GM12878 (cell line): Measurements from ENCODE around the gene TDRKH. TPM values are rescaled to one million over a fixed set of nuclear protein-coding genes. Genes with fewer than 3 reads are reported as not detected.

ENCODE experiments used
- BMI1 ChIP-seq: fragments of 450-650 bp; IDR thresholded peaks from 2 replicates; pipeline ENCODE4 v1.6.1; 2016; ENCODE audit warnings: mild to moderate bottlenecking, moderate library complexity, borderline replicate concordance
- E4F1 ChIP-seq: fragments of 450-650 bp; IDR thresholded peaks from 2 replicates; pipeline ENCODE4 v1.6.1; 2018; ENCODE audit warnings: borderline replicate concordance, mild to moderate bottlenecking; ENCODE audit not compliant: partially characterized antibody
- HDAC2 ChIP-seq: fragments of 200-600 bp; sonication (generic); IDR thresholded peaks from 2 replicates; pipeline ENCODE4 v1.6.1; 2017
- HDGF ChIP-seq: fragments of 450-650 bp; IDR thresholded peaks from 2 replicates; pipeline ENCODE4 v1.6.1; 2016; ENCODE audit warnings: antibody characterized with exemption
- HSF1 ChIP-seq: fragments of 150-350 bp; IDR thresholded peaks from 2 replicates; pipeline ENCODE4 v1.6.1; 2014; ENCODE audit warnings: mild to moderate bottlenecking, low read depth, low read length
- MAX ChIP-seq: IDR thresholded peaks from 2 replicates; pipeline ENCODE4 v1.6.1; 2012; ENCODE audit warnings: low read depth, low read length, improper control_type of control experiment
- MTA3 ChIP-seq: IDR thresholded peaks from 2 replicates; pipeline ENCODE4 v1.6.1; 2012; ENCODE audit warnings: low read length, inconsistent platforms, borderline replicate concordance
- NFXL1 ChIP-seq: fragments of 450-650 bp; IDR thresholded peaks from 2 replicates; pipeline ENCODE4 v1.6.1; 2017; ENCODE audit warnings: antibody characterized with exemption, mild to moderate bottlenecking, borderline replicate concordance
- NR2C1 ChIP-seq: fragments of 450-650 bp; IDR thresholded peaks from 2 replicates; pipeline ENCODE4 v1.6.1; 2017; ENCODE audit warnings: antibody characterized with exemption, mild to moderate bottlenecking, moderate library complexity
- PAX5 ChIP-seq: IDR thresholded peaks from 2 replicates; pipeline ENCODE4 v1.6.1; 2011; ENCODE audit warnings: low read depth, low read length, borderline replicate concordance
- RAD51 ChIP-seq: fragments of 450-650 bp; IDR thresholded peaks from 2 replicates; pipeline ENCODE4 v1.6.1; 2016; ENCODE audit warnings: moderate library complexity, mild to moderate bottlenecking, inconsistent platforms
- RBBP5 ChIP-seq: fragments of 200-600 bp; sonication (generic); conservative IDR thresholded peaks from 2 replicates; pipeline ENCODE4 v1.6.1; 2016
- RCOR1 ChIP-seq: conservative IDR thresholded peaks from 2 replicates; pipeline ENCODE4 v1.6.1; 2012; ENCODE audit warnings: low read depth, low read length, improper control_type of control experiment
- RUNX3 ChIP-seq: IDR thresholded peaks from 2 replicates; pipeline ENCODE4 v1.6.1; 2012; ENCODE audit warnings: low read length, inconsistent platforms
- SKIL ChIP-seq: fragments of 450-650 bp; IDR thresholded peaks from 2 replicates; pipeline ENCODE4 v1.6.1; 2017; ENCODE audit warnings: mild to moderate bottlenecking, low read depth, inconsistent platforms; ENCODE audit not compliant: poor library complexity, severe bottlenecking
- SMAD5 ChIP-seq: IDR thresholded peaks from 2 replicates; pipeline ENCODE4 v1.6.1; 2016; ENCODE audit warnings: antibody characterized with exemption, low read depth
- SPI1 ChIP-seq: IDR thresholded peaks from 2 replicates; pipeline ENCODE4 v1.6.1; 2011; ENCODE audit warnings: low read depth, mild to moderate bottlenecking, low read length, moderate library complexity, borderline replicate concordance; ENCODE audit not compliant: insufficient read depth
- STAT1 ChIP-seq: fragments of 450-650 bp; conservative IDR thresholded peaks from 2 replicates; pipeline ENCODE4 v1.6.1; 2014; ENCODE audit warnings: antibody characterized with exemption, mild to moderate bottlenecking
- ZNF207 ChIP-seq: fragments of 450-650 bp; IDR thresholded peaks from 2 replicates; pipeline ENCODE4 v1.6.1; 2014; ENCODE audit warnings: antibody characterized with exemption, mild to moderate bottlenecking, borderline replicate concordance
- polyA plus RNA-seq, 11 experiments: library from polyadenylated mRNA; depleted of rRNA in 4 of 11; unstranded in 6 of 11; stranded (reverse) in 5 of 11; fragments of >200 nt; fragmentation: Nextera tagmentation in 4 of 11; fragmentation: Illumina TruSeq in 1 of 11; extraction: Ambion mirVana in 4 of 11; extraction: Trizol in 1 of 11; gene quantifications; 1 replicate in 1 of 11; 2 replicates in 10 of 11; pipeline versions ENCODE4 v1.2.1 to v1.2.3, GENCODE V29; 2011 to 2016; ENCODE audit warnings: inconsistent platforms in 2 of 11, missing spikeins in 2 of 11, low read depth in 1 of 11
- total RNA-seq, 4 experiments: library from RNA; depleted of rRNA in 3 of 4; stranded (reverse); fragments of >200 nt in 3 of 4; fragmentation: Illumina TruSeq in 1 of 4; extraction: Trizol in 1 of 4; gene quantifications; 2 replicates each; pipeline versions ENCODE4 v1.2.1 to v1.2.3, GENCODE V29; 2013 to 2021
- TF ChIP-seq, protein P1 (sequence below): fragments of 450-650 bp; IDR thresholded peaks from 2 replicates; pipeline ENCODE4 v1.6.1; 2018; ENCODE audit warnings: mild to moderate bottlenecking, low read depth, moderate library complexity; ENCODE audit not compliant: partially characterized antibody

The TDRKH gene
- total and polyA plus RNA-seq, 10 of the 15 experiments (the other 5 are each of a cell fraction or from before 2014, with no cell fraction given): 1.3 to 8.4 (median 2.9) TPM

DNA sequence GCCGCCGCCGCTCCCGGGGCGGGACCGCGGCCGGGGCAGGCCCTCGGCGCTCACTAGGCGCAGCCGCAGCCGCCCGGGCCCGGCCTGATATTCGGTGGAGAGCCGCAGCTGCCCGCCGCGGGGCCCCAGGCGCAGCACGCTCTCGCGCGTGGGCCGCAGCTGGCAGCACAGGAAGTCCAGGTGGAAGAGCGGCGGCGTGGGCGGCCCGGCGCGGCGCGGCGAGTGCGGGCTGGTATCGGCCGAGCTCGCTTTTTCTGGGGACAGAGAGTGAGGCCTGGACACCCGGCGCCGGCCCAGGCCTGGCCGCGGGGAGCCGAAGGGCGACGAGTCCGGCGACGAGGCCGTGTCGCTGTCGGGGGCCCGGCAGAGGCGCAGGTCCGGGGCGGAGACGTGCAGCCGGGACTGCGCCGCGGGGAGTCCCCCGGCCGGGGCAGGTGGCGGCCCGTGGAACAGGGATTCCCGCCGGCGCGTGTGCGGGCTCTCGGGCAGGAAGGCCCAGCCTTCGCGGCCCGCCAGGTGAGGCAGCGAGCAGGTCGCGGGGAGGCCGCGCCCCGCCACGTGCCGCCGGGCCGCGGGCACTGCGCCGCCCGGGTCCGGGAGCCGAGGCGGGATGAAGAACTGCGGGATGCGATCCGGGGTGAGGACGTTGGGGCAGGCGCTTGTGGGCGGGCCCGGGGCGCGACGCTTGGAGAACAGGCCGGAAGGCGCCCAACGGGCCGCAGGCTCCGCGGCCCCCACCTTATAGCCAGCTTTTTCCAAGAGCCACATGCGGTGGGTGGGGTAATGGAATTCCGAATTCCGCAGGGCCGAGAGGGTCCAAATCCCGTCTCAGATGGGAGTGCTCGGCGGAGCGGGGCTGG, 48.2 kb upstream of the TDRKH start (continued):
- TF ChIP-seq HSF1: no peak
- TF ChIP-seq E4F1: no peak
- TF ChIP-seq NFXL1: no peak
- TF ChIP-seq ZNF207: no peak
- no peak for TF ChIP-seq RCOR1
- no peak for TF ChIP-seq RUNX3
- TF ChIP-seq SPI1: no peak
- no peak for TF ChIP-seq NR2C1
- TF ChIP-seq RAD51: no peak
- no peak for TF ChIP-seq PAX5
- no peak for TF ChIP-seq MTA3
- TF ChIP-seq MAX: no peak; the same call in 1 of the 2 replicates
- no peak for TF ChIP-seq SKIL
- no peak for TF ChIP-seq BMI1
- TF ChIP-seq SMAD5: no peak
- TF ChIP-seq RBBP5: no peak
- no peak for TF ChIP-seq HDGF
- no peak for TF ChIP-seq STAT1
- TF ChIP-seq, protein P1, sequence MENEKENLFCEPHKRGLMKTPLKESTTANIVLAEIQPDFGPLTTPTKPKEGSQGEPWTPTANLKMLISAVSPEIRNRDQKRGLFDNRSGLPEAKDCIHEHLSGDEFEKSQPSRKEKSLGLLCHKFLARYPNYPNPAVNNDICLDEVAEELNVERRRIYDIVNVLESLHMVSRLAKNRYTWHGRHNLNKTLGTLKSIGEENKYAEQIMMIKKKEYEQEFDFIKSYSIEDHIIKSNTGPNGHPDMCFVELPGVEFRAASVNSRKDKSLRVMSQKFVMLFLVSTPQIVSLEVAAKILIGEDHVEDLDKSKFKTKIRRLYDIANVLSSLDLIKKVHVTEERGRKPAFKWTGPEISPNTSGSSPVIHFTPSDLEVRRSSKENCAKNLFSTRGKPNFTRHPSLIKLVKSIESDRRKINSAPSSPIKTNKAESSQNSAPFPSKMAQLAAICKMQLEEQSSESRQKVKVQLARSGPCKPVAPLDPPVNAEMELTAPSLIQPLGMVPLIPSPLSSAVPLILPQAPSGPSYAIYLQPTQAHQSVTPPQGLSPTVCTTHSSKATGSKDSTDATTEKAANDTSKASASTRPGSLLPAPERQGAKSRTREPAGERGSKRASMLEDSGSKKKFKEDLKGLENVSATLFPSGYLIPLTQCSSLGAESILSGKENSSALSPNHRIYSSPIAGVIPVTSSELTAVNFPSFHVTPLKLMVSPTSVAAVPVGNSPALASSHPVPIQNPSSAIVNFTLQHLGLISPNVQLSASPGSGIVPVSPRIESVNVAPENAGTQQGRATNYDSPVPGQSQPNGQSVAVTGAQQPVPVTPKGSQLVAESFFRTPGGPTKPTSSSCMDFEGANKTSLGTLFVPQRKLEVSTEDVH: no peak
- no peak for TF ChIP-seq HDAC2
